MM.1S (cell line): ENCODE results near the gene HIPK1.

Experiments used
- CTCF ChIP-seq: fragments of 300-600 bp; sonication (generic); IDR thresholded peaks from 2 replicates; pipeline ENCODE4 v1.5.1; 2016; ENCODE audit warnings: antibody characterized with exemption, low read length, mixed read lengths
- EZH2phosphoT487 ChIP-seq: fragments of 300-600 bp; sonication (generic); IDR thresholded peaks from 2 replicates; pipeline ENCODE4 v1.6.1; 2018; ENCODE audit warnings: antibody characterized with exemption, low read length

GRCh38 chr1:113998361-113998760 is 69.2 kb downstream of the HIPK1 start:
- TF ChIP-seq CTCF (no peak), EZH2phosphoT487 (no peak)
